ENCODE data around the gene PTGS1.

- TF ChIP-seq CTCF (optimal IDR thresholded peaks at IDR 0.05 in 1 of 3, IDR thresholded peaks at IDR 0.05 in 1 of 3, conservative IDR thresholded peaks at IDR 0.05 in 1 of 3; ENCODE audit: extremely low read depth in 1 of 3, insufficient read depth in 2 of 3, low read length in 3 of 3) (no peak), EZH2 (IDR thresholded peaks at IDR 0.05; ENCODE audit: low read length) (no peak)
Observed at GRCh38 chr9:122367774-122368460, 2.9 kb upstream of the PTGS1 start.
